HPDE6-E6E7 (cell line): ENCODE measurements around the gene MIB1.
"Not testable (repeated sequence)": the region's sequence is repeated elsewhere in the genome, so short reads cannot be mapped to it uniquely, and the experiment has no call there.

Experiments
- DNase-seq: peaks from one replicate; pipeline ENCODE4 v3.0.0; 2011; ENCODE audit warnings: missing footprints; ENCODE audit errors: extremely low spot score

MIB1 gene

GRCh38 chr18:21740538-21741311 lies at the start of gene MIB1:
TSS of gene MIB1 (plus strand) at chr18:21740792. CDS start at chr18:21741584, 792 bp downstream.
- DNase-seq = peak; percentile 88

GRCh38 chr18:21693322-21693721 lies 47.3 kb upstream of the MIB1 start:
- no peak for DNase-seq

- DNase-seq = no peak
Measured at GRCh38 chr18:21700528-21701075, 40.0 kb upstream of the MIB1 start.

GRCh38 chr18:21701621-21702020 lies 39.0 kb upstream of the MIB1 start:
- DNase-seq = no peak

GRCh38 chr18:21702602-21703001 lies 38.0 kb upstream of the MIB1 start:
- no peak for DNase-seq

GRCh38 chr18:21703241-21703820 lies 37.3 kb upstream of the MIB1 start:
- DNase-seq = peak; percentile 33

- peak; percentile 90 for DNase-seq
Measured at GRCh38 chr18:21704603-21705364, 35.8 kb upstream of the MIB1 start, which contains the start of gene ABHD3. TSS of gene ABHD3 (minus strand) at chr18:21704774. CDS start at chr18:21704665, 109 bp downstream.

GRCh38 chr18:21706386-21706865 lies 34.2 kb upstream of the MIB1 start:
- DNase-seq = no peak

- not testable (repeated sequence) for DNase-seq
Measured at GRCh38 chr18:21707130-21707529, 33.5 kb upstream of the MIB1 start.

GRCh38 chr18:21714474-21714873 lies 26.1 kb upstream of the MIB1 start:
- DNase-seq = no peak

GRCh38 chr18:21722687-21723086 lies 17.9 kb upstream of the MIB1 start:
- no peak for DNase-seq

GRCh38 chr18:21725201-21725600 lies 15.4 kb upstream of the MIB1 start:
- no peak for DNase-seq

- no peak for DNase-seq
Measured at GRCh38 chr18:21727702-21728101, 12.9 kb upstream of the MIB1 start.

- DNase-seq = no peak
Measured at GRCh38 chr18:21733011-21733410, 7.6 kb upstream of the MIB1 start.

- DNase-seq = no peak
Measured at GRCh38 chr18:21735452-21736015, 5.1 kb upstream of the MIB1 start.

- DNase-seq = not testable (repeated sequence)
Measured at GRCh38 chr18:21736926-21737325, 3.7 kb upstream of the MIB1 start.

GRCh38 chr18:21739604-21740537 lies 721 bp upstream of the MIB1 start:
- DNase-seq = no peak

- DNase-seq = no peak
Measured at GRCh38 chr18:21741312-21741561, 645 bp downstream of the MIB1 start.

GRCh38 chr18:21741562-21742314 lies 1.1 kb downstream of the MIB1 start:
- no peak for DNase-seq

GRCh38 chr18:21742315-21742687 lies 1.7 kb downstream of the MIB1 start:
- no peak for DNase-seq
